ENCODE results near the gene POLR3F.
"Not testable (repeated sequence)": the region's sequence is repeated elsewhere in the genome, so short reads cannot be mapped to it uniquely, and the experiment has no call there.

The POLR3F gene, protein sequence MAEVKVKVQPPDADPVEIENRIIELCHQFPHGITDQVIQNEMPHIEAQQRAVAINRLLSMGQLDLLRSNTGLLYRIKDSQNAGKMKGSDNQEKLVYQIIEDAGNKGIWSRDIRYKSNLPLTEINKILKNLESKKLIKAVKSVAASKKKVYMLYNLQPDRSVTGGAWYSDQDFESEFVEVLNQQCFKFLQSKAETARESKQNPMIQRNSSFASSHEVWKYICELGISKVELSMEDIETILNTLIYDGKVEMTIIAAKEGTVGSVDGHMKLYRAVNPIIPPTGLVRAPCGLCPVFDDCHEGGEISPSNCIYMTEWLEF

GRCh38 chr20:18466894-18467730, at the start of gene POLR3F, which contains the start of gene DZANK1:
POLR3F (plus strand) TSS chr20:18467390; CDS start chr20:18467507, 117 bp downstream.
DZANK1 (minus strand) TSS chr20:18467030; CDS start chr20:18465358, 1,672 bp downstream.
- DNase-seq: peak; percentile 94 to 95

DNA sequence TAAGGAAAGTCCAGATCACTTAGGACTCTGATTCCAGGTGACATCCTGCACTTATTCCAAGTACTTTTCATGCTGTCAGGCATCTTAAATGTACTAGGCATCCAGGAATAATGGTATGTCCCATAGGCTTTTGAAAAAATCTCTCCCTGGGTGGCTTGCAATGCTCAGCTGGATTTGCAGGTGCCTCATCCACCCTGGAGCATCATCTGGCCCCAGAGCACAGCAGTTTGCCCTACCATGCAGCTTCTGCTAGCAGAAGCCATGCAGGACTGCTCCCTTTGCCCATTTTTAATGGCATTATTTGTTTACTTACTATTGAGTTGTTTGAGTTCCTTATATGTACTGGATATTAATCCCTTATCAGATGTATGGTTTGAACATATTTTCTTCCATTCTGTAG, 45.6 kb upstream of the POLR3F start:
- no peak for DNase-seq

DNA sequence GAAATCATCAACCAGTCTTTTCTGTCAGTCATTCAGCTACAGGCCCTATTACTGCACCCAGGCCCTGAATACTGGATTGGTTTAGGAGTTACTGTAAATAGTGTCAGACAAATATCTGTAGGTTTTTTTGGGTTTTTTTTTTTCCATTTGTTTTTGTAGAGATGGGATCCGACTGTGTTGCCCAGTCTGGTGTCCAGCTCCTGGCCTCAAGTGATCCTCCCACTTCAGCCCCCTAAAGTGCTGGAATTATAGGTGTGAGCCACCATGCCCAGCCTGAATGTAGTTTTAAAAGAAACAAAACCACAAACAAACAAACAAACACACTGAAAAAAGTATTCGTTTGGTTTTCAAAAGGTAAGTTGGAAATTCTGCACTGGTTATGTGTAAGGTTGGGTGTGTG, 40.0 kb upstream of the POLR3F start:
- DNase-seq: no peak

DNA sequence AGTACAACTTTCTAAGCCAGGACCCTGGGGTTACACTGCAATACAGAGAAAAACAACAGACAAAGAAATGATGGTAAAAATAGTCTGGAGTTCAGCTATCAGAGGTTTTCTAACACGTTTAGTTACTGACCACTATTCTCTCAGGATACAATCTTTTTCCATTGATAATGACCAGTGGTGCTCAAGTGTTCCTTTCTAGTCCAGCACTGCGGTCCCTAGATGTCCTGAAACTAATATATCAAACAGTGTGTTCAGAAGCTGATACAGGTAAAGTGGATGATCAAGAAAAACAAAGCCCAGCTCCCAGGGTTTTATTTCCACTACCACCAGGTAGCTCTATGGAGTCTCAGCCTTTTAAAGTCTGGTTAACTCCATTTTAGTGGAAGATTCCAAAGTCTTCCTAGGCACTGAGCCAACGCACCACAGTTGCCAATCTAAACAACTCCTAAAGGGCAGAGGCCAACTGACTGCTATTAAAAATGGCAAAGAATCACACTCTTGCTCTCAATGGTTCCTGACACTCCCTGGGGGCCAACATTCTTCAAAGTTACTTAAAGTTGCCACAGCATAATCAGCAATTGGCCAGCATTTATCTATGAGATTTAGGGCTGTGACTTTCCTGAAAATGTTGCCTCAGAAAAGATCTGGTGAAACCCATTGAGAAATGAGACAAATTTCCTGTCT, 38.6 kb upstream of the POLR3F start:
- DNase-seq: no peak

DNA sequence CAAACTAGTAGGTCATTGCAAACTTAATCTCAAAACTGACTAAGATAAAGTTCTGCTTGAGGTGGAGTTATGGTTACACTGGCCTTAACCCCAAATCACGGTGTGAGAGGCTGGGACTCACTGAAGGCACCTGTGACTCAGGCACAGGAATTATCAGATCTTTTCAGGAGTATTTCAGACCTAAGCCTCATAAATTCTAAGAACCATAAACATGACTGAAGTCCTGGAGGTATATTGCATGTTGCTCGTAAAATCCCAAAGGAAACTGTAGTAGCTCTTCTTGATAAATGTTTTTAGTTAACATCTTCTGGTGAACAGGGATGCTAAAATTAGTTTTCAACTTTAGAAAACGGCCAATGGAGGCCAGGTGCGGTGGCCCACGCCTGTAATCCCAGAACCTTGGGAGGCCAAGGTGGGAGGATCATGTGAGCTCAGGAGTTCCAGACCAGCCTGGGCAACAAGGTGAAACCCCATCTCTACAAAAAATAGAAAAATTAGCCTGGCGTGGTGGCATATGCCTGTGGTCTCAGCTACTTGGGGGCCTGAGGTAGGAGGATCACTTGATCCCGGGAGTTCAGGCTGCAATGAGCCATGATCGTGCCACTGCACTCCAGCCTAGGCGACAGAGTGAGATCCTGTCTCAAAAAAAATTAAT, 36.9 kb upstream of the POLR3F start:
- no peak for DNase-seq

- DNase-seq: no peak
Measured at GRCh38 chr20:18431206-18431605, 36.0 kb upstream of the POLR3F start.

GRCh38 chr20:18436847-18437246, 30.3 kb upstream of the POLR3F start:
- no peak for DNase-seq

DNA sequence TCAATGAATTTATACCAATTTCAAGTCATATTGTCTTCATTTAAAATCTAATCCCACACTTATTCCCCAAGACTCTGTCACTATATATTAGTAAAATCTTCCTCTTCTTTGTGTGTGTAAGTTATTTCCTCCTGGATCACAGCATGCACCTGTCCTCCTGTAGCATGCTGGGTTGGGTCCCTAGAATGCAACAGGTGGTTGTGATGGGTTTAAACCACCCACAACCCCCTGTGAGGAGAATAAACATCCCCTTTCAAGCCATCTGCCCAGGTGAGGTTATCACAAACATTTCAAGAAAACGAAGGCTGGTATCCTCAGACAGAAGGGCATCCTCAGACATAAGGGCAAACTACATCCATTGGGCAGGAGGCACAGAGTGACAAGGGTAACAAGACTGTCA, 26.8 kb upstream of the POLR3F start:
- DNase-seq: no peak

DNA sequence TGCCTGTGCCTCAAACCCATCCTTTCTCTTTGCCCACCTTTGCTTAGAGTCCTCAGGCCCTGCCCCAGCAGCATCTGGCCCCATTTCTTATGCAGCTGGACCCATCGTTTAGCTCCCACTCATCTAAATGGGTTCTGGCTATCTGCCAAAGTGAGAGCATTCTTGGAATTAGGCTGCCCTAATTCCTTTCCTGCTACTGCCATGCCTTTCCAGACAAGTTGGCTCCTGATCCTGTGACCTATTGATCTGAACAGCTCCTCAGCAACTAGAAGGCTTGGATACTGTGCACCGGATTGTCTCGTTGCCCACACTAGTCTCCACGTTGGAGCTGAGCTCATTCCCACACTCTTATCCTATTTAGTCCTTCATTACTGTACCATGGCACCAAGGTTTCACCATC, 23.3 kb upstream of the POLR3F start:
- no peak for DNase-seq

DNA sequence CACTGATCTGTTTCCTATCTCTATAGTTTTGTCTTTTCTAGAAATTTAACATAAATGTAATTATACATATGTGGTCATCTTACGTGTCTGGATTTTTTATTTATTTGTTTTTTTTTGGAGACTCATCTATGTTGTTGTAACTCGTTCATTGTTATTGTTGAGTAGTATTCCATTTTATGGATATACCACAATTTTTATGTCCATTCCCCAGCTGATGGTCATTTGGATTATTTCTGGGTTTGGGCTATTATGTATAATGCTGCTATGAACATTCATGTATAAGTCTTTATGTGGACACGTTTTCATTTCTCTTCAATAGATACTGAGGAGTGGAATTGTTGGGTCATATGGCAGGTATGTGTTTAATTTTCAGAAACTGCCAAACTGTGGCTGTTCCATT, 10.6 kb upstream of the POLR3F start:
- no peak for DNase-seq

DNA sequence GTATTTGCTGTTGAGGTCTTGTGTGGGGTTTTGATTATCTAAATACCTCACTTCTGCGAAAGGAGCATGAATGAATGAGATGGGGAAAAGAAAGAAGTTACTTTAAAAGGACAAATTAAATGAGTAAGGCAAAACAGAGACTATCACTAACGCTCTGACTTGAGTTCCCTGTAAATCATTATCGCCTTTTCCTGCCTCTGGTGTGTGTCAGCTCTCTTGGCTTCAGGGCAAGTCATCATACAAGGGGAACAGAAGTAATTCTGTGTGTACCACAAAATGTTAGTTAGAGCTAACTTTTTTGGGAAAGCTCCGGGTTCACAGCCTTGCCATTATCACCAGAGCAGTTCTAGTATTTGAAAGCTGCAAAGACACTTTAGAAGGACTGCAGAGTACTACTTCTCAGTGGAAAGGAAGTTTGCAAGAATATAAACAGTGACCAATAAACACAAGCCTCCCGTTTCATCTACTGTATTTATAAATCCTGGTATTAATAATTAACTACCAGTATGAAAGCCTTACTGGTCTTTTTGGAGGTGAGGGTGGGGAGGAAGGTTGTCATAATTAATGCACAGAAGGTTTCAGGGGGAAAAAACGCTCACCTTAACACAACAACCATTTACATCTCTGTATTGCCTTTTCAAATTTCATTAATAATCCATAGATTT, 1.5 kb upstream of the POLR3F start:
- DNase-seq: no peak

DNA sequence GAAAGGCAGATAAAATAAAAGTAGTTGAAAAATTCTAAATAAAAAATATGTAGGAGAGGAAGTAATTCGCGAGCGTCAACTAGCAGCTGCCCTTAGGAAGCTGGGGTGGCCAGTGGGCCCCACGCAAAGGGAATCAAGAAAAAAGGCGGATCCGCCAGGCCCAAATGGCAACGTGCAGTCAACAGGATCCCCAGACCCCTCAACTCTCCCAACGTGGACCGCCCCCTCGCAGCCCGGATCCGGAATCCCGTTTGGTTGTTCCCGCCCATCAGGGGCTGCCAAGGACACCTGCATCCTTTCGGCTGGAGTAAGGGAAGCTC, 656 bp upstream of the POLR3F start:
- DNase-seq: no peak

DNA sequence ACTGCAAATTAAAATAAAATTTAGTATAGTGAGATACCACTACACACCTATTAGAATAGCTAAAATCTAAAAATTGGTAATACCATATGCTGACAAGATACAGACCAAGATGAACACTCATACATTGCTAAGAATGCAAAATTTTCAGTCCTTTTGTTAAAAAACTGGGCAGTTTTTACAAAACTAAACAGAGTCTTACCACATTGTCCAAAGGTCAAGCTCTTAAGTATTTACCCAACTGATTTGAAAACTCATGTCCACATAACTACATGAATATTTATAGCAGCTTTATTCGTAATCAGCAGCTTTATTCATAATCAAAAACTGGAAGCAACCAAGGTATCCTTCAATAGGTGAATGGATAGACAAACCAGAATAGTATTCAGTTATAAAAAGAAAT, 10.0 kb downstream of the POLR3F start:
- no peak for DNase-seq

DNA sequence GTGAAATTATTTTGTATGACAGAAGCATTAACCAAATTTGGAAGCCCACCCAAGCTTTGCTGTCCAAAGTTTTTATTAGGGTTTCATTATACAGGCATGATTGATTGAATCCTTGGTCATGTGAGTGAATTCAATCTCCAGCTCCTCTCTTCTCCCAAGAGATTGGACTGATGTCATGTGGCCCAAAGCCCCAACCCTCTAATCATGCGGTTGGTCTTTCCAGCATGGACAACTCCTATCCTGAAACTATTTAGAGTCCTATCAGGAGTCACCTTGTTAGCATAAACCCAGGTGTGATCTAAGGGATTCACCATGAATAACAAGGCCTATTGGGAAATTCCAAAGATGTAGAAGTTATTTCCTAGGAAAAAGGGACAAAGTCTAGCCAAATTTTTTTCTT, 10.6 kb downstream of the POLR3F start:
- DNase-seq: no peak

DNA sequence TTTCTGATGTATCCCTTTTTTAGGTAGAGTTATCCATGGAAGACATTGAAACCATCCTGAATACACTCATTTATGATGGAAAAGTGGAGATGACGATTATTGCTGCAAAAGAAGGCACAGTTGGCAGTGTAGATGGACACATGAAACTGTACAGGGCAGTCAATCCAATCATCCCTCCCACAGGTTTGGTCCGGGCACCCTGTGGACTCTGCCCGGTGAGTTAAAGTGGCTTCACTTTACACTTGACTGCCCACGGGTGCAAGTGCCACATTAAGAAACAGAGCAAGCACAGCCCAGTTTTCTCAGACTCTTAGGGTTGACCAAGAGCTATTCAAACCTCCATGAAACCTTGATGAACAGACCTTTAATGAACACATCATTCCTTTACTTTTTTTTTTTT, 14.4 kb downstream of the POLR3F start:
- DNase-seq: no peak

GRCh38 chr20:18488301-18488700, 21.1 kb downstream of the POLR3F start:
- DNase-seq: no peak

GRCh38 chr20:18496042-18496441, 28.9 kb downstream of the POLR3F start:
- DNase-seq: no peak

DNA sequence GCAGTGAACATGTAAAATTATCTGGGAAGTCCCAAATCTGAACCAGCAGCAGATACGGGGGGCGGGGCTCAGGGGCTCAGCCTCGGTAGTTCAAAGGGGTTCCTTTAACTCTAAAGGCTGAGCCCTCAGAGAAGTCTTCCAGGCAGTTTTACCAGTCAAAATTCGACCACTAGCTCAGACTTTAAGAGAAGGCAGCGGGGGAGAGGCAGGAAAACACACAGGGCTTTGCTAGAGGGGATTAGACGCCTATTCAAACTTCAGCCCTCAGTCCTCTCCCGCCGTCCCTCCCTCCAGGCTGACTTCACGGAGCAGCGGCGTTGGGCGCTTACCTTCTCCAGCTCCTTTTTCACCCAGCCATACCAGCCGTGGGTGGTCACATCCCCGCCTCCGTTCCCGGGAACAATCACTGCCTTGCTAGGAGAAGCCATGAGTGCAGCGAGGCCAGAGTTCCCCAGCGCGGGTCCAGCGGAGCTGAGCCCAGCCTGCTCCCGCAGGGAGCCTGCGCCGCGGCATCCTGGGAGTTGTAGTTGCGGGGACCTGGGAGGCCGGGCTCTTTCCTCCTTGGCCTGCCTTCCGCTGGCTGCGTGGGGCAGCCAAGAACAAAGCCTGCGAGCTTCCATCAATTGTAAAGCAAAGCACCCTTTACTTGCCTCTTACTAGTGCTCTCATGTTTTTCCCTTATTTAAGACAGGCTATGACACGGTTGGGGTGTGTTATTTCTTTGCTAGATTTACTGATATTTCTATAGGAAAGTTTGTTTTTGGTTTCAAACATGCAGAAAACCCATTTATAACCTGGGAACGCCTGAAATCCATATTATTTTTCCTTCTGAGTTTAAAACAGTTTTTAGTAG, 29.8 kb downstream of the POLR3F start, which contains the start of gene RBBP9:
Gene RBBP9, minus strand, starts transcription at position 486 of the 853 bp plus-strand sequence. Its CDS starts 58 bp downstream, at position 428.
- peak; percentile 78 to 85 for DNase-seq

- no peak for DNase-seq
Measured at GRCh38 chr20:18497603-18498002, 30.4 kb downstream of the POLR3F start.

DNA sequence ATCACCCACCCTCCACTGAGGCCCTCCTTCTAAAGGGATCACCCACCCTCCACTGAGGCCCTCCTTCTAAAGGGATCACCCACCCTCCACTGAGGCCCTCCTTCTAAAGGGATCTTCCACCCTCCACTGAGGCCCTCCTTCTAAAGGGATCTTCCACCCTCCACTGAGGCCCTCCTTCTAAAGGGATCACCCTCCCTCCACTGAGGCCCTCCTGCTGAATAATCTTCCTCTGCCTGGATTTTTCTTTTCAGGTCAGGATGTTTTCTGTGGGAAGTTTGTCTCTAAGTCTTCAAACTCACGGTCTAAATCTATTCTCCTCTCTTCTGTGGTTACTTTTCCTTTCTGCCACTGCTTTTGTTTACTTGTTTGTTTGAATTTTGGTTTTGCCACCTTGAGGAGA, 34.5 kb downstream of the POLR3F start:
- DNase-seq: not testable (repeated sequence)

- DNase-seq: no peak
Measured at GRCh38 chr20:18504479-18505060, 37.4 kb downstream of the POLR3F start.

Data from activated CD4-positive, alpha-beta T cell treated with anti-CD3 and anti-CD28 coated beads, Interleukin-2, amount 50 U/mL, for 48 hours (primary cell).